GM18909 (cell line): ENCODE data around the gene RSF1.

Source experiments
- ATAC-seq: cut with Tn5 transposase; IDR thresholded peaks from one replicate; pipeline ENCODE4 v1.9.1; 2021; ENCODE audit warnings: mild to moderate bottlenecking; ENCODE audit not compliant: unreplicated experiment, poor library complexity

Gene RSF1

DNA sequence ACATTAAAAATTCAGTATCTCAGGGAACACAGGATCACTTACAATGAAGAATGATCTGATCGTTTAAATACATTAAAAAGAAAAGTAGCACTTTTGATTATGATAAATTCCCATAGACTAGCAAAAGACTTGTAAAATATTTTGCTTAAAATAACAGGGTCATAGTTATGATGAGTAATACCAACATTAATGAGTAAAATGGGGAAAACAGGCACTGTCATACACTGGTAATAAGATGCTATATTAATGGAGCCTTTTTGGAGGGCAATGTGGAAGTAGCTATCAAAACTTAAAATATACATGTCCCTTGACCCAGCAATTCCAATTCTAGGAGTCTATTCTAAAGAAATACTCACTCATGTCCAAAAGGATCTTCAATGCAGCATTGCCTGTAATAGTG, 121.1 kb downstream of the RSF1 start:
- no peak for ATAC-seq

DNA sequence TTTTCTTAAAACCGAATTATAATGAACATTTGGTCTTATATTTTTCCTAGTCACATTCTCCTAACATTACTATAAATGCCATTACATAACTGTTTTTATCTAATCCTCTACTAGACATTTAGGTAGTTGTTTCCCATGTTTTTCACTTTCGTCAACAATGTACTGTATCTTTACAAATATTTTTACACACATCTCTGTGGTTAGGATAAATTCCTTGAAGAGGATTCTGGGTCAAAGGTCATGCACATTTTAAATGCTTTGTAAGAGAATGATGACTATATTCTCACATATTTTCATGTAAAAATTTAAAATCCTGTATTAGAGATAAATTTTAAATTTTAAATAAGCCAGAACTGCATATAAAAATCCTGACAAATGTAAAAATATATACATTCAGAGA, 121.6 kb downstream of the RSF1 start:
- no peak for ATAC-seq

DNA sequence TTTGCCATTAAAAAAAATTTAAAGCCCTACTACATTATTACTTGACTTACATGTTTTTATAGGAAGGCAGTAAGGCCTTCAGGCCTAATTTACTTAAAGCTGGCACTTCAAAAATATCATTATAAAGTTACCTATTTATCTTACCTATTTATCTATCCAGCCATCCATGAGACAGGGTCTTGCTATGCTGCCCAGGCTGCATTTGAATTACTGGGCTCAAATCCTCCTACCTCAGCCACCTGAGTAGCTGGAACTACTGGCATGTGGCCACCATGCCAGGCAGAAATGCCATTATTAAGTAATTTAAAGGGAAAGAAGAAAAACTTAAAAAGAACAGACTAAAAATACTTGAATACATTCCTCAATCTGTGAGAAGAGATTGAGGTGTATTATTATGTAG, 122.7 kb downstream of the RSF1 start:
- no peak for ATAC-seq

DNA sequence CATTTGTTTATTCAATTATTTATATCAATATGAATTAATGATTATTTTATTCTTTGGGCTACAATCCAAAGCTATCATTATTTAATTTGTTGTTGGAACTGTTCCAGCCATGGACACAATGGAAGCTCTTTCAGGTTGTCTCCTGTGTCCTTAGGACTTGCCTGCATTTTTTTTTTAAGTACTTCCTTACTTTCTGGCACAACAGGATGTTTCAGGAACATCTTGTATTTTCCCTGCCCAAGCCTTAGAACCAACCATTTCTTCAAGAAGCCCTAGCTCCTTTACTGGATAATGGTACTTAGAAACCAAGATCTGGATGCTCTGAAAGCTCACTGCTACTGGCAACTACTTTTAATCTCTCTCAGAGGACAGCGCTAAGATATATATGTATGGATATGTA, 125.1 kb downstream of the RSF1 start:
- ATAC-seq = no peak

DNA sequence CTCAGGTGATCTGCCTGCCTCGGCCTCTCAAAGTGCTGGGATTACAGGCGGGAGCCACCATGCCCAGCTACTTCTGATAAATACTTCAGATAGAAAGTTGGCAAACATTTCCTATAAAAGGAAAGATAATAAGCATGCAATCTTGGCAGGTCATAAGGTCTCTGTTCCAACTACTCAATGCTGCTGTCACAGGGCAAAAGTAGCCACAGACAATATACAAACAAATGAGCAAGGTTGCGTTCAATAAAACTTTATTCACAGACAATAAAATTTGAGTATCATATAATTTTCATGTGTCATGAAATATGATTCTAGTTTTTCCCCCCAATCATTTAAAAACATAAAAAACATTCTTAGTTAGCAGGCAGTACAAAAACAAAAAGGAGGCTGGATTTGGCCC, 129.9 kb downstream of the RSF1 start:
- no peak for ATAC-seq

DNA sequence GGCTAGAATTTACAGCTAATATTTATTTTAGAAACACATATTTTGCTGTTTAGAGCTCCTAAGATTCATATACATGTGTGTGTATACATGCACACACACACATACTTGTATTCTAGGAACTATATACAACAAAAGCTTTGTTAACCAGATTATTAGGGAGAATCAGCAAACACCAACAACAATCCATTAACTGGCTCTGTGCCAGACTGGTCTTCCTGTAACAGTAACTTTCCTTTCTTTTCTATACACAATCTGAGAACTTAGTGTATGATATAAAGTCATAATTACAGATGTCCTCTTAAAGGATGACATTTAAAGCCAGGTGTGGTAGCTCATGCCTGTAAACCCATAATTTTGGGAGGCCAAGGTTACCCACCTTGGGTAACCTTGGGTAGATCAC, 133.4 kb downstream of the RSF1 start:
- no peak for ATAC-seq

DNA sequence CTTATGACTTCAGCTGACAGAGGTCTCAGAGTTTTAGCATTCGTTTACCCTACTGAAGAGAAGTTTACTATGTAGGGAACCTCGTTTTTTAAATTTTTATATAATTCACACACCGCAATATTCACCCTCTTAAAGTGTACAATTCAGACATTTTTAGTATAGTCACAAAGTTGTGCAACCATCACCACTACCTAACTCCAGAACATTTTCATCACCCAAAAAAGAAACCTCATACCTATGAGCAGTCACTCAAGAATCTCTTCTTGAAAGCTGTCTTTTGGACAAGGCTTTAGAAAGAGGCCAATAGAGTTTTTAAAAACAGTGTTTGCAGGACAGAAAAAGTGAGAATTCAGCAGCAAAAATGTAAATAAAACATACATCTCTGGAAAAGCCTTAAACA, 143.4 kb downstream of the RSF1 start:
- ATAC-seq = no peak

DNA sequence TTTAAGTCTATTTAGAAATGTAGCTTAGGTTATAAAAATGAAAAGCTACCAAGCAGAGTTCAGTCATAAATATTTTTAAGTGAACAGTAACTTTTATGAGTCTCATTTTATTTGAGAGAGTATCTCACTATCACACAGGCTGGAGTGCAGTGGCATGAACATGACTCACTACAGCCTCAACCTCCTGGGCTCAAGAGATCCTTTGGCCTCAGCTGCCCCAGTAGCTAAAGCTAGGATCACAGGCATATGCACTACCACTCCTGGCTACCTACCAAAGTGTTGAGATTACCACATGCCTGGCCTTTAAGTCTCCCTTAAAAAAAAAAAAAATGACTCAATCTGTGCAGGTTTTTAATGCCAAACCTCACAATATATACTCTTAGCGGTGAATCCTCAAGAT, 148.3 kb downstream of the RSF1 start:
- no peak for ATAC-seq

DNA sequence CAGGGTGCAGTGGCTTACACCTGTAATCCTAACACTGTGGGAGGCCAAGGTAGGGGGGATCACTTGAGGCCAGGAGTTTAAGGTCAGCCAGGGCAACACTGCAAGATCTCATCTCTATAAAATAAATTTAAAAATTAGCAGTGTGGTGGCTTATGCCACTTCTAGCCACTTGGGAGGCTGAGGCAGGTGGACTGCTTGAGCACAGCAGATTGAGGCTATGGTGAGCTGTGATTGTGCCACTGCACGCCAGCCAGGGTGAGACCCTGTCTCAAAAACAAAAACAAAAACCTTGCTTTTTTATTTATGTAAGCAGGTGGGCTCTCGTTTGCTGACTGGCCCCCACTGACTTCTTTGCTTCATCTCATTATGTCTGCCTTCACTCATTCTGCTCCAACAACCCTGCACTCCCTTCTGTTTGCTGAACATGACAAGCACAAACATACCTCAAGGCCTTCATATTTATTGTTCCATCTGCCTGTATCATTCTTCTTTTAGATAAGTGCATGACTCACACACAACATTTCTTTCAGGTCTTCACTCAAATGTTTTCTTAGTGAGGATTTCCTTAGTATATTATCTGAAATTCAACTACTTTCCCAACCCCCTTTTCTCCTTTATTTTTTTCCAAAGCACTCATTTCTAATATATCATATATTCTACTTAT, 150.5 kb downstream of the RSF1 start:
- no peak for ATAC-seq

DNA sequence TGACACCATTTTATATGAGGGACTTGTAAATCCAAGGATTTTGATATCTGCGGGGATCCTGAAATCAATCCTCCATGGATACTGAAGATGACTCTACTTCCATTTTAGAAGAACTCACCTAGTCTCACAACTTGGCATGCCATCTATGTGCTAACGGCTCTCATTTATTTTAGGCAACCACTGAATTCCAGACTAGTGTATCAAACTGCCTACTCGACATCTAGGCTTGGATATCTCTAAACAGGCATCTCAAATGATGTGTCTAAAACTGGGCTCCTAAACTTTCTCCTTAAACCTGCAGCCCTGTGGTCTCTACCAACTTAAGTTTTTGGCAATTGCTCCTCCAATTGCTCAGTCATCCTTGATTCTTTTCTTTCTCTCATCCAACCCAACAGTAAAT, 151.8 kb downstream of the RSF1 start:
- ATAC-seq = no peak

DNA sequence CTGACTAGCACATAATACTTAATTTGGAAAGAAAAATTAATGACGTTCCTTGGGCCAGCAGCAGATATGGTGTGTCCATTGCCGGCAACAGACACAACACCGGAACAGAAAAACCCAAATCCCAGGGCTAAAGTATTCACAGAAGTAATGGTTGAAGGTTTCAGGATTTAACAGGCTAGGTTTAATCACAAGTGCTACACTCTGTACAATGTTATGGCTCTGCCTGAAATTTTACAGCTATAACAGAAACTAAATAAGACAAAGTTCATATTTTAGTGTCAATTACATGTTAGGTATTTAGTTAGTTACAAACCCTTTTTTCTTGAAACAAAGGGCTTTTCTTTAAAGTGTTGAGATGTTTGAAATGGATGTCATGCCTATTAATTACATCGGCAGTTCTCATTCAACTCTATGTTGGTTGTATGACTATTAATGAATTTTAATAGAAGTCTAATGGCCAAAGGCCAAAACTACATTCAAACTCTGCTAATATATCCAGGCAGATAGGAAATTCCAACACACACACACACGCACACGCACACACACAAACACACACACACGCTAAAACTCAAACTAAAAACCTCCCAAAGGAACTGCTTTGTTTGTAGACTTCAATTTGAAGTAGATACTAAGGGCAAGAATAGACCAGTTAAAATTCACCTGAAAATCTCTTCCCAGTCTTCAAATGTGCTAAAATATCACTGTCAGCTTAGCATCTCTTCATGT, 155.1 kb downstream of the RSF1 start:
- ATAC-seq = no peak

DNA sequence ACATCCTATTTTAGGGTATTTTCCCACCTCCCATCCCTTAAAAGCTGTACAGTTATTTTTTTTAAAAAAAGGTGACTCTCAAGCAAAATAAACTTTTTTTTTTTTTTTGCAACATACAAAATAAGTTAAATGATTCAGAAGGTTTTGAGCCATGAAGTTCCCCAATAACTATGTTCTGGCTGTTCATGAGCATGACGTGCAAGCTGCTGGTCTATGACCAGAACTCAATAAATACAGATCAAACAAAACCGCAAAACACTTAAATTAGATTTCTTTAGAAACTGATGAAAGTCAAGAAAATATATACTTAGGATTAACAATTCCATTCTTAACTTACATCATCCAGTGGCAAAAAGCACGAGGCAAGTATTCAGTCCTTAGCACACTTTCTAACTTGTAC, 158.9 kb downstream of the RSF1 start:
- no peak for ATAC-seq

DNA sequence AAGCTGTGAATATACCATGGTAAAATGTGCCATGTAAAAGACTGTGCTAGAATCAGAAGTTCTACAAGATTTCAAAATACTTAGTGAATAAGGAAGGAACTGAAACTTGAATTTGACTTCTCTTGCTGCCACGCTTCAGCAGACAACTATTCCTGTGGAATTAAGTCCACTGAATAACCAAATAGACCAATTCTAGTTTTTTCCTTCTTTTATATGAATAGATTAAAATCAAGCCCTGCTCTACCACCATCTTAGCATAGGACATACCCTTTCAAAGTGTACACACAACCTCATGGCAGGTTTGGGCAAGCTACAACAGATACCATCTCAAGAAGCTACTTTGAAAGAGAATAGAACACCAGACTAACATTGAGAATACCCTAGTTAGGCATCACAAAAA, 159.6 kb downstream of the RSF1 start:
- no peak for ATAC-seq

DNA sequence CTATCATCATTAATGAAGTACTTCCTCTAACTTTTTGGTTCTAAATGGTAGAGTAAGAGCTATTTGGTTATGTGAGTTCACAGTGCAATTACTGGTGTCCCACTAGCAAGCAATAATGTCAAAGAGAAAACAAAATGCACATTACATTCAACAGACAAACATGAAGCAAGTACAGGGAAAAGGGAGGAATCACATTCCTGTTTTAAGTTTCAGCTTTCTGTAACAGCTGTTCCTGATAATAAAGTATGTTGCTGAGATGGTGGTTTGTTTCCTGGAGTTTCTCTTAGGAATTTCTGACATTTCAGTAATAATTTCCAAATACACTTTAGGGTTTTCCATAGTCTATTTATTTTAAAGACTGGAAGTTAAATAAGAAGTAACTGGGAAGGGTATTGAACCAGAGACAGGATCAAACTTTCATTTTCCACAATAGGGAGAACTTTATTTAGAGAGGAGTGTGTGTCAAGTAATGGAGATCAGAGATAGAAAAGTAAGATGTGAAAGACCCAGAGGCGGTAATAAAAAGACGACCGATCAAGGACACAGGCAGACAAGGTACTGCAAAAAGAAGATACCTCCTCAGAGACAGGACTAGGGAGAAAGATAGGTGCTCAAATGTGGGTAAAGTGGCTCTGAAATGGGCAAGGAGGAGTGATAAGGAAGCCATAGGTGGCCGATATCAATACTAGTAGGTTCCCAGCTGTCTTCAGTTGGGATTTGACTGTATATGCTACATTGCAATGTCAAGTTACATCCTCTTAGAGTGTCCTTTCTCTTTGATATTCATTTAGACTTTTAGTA, 162.1 kb downstream of the RSF1 start:
- ATAC-seq = no peak

DNA sequence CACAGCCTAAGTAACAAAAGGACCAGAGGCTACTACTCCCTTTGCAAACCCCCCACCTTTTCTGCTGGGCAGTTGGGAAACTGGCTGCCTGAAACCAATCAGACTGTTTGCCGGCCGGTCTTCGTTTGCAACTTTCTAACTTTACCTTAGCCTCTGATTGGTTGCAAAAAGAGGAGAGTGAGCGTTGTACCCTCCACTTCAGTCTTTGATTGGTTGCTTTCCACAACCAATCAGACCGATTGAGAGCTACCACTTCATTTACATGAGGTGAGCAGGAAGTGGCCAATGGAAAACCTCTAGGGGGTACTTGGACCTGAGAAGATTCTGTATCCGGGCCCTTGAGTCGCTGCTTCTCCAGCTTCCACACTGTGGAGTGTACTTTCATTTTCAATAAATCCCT, 164.2 kb downstream of the RSF1 start:
- no peak for ATAC-seq

DNA sequence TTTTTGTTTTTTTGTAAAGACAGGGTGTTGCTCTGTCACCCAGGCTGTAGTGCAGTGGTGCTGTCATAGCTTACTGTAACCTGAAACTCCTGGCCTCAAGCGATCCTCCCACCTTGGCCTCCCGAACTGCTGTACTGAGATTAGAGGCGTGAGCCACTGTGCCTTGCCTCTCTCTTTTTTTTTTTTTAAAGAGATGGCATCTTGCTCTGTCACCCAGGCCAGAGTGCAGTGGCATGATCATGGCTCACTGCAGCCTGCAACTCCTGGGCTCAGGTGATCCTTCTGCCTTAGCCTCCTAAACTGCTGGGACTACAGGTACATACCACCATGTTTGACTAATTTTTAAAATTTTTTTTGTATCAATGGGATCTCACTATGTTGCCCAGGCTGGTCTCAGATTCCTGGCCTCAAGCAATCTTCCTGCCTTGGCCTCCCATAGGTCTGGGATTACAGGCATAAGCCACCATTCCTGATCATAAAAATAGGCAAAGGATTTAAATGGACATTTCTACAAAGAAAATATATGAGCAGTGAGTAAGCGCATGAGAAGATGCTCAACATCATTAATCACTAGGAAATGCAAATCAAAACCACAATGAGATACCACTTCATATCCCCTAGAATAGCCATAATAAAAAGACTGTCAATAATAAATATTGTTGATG, 165.6 kb downstream of the RSF1 start:
- no peak for ATAC-seq

DNA sequence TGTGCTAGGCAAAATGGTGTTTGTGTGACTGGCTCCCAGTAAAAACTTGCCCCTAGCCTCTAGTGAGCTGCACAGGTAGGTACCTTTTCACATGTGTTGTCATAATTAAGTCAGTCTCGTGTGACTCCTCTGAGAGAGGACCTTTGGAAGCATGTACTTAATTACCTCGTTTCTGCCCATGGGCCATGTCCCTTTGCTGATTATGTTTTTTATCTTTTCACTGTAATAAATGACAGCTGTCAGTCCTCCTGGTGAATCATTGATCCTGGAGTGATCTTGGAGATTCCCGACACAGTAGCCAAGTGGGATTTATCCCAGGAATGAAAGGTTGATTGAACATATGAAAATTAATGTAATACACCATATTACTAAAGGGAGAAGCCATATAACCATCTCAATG, 170.4 kb downstream of the RSF1 start:
- no peak for ATAC-seq

DNA sequence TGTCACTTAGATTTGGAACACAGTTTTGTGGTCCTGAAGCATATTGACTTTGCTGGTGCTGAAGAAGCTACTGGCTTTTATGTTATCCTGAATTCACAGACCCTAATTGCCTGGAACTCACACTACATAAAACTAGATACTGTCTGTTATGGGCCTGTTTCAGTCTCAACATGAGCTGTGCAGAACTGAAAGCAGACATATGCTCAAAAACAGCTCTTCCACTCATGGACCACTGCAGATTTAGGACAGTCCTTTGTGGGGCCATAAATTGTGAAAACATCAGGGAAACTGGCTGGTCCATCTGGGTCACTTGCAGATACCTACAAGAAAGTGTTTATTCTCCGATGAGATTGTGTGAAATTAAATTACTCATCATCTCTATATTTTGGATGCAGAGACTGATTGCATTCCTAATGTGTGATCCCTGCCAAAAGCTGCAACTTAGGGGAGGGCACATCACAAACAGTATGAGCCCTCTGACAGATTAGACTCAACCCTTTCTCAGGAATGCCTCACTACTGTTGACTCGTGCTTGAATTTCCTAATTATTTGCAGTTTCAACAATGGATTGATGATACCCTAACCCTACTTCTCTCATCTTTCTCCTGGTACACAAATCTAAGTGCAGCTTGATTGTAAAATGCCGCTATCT, 172.7 kb downstream of the RSF1 start:
- no peak for ATAC-seq

DNA sequence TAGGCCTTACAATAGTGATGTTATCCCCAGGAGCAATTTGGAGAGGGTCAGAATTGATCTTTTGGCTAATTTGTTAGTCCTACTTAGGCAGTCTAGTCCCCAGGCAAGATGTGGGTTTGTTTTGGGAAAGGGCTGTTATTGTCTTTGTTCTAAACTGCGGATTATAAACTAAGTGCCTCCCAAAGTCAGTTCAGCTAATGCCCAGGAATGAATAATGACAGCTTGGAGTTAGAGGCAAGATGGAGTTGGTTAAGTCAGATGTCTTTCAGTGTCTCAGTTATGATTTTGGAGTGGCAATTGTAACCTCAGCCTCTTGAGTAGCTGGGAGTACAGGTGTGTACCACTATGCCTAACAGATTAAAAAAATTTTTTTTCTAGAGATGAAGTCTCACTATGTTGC, 175.6 kb downstream of the RSF1 start:
- no peak for ATAC-seq

DNA sequence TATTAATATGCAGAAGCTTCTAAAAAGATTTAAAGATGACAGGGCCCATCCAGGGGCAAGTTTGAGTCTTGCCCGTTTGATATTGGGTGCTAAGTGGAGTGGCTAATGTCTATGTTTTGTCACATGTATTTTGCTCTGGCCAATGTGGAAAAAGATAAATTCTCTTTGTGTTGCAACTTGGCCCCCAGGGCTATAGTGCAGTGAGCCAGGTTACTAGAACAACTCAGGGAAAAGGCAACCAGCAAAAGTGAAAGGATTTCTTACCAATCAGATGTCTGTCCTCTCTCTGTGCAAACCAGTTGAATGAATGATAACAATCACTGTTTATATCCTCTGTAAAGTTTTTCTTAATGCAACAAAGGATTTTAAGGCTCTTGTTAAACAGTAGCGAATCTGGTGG, 178.3 kb downstream of the RSF1 start:
- ATAC-seq = no peak
